ENCODE results near the gene EFNB1. TPM values are rescaled to one million over a fixed set of nuclear protein-coding genes. Genes with fewer than 3 reads are reported as not detected.

The EFNB1 gene
- total and polyA plus RNA-seq, 10 of the 15 experiments (the other 5 are each of a cell fraction or from before 2014, with no cell fraction given) = 0.02 to 1.0 (median 0.81) TPM; not detected in 1

GRCh38 chrX:68848189-68848940, 19.5 kb downstream of the EFNB1 start (continued):
- no peak for TF ChIP-seq CTCF (IDR thresholded peaks at IDR 0.05 in 2 of 3, conservative IDR thresholded peaks at IDR 0.05 in 1 of 3; ENCODE audit: control insufficient read depth in 2 of 3, extremely low read depth in 1 of 3, insufficient read depth in 1 of 3, low read depth in 3 of 3, low read length in 3 of 3)
- no peak for TF ChIP-seq BCLAF1 (IDR thresholded peaks at IDR 0.05)

- SMC1A ChIA-PET (ENCODE audit: uncharacterized antibody, unreplicated experiment) = no interaction called here
- FAIRE-seq (no peak), ATAC-seq (no peak), DNase-seq (ENCODE audit: low read depth, low spot score) (no peak)
- Histone ChIP-seq H3K4me3 (no peak overlapping the region), H3K27ac (ENCODE audit: control insufficient read depth, insufficient read depth) (no peak overlapping the region), H3K4me1 (ENCODE audit: control insufficient read depth, insufficient read depth, low read length) (no peaks in the 10 kb centered on the region), H3K4me2 (ENCODE audit: control insufficient read depth, insufficient read depth) (no peak overlapping the region), H3K79me2 (ENCODE audit: control insufficient read depth, insufficient read depth, low read length) (no peaks in the 10 kb centered on the region), H2AFZ (ENCODE audit: control insufficient read depth, low read depth, low read length) (no peak overlapping the region), H3K9me3 (replicated peaks; ENCODE audit: control insufficient read depth, insufficient read depth, low read length) (no peaks in the 10 kb centered on the region), H3K9ac (ENCODE audit: control insufficient read depth, insufficient read depth, low read length) (no peak overlapping the region), H4K20me1 (ENCODE audit: control insufficient read depth, insufficient read depth) (no peaks in the 10 kb centered on the region; the same call in 1 of the 2 replicates), H3K27me3 (replicated peaks in 1 of 2; ENCODE audit: control insufficient read depth in 2 of 2, insufficient read depth in 2 of 2, low read length in 1 of 2) (peaks cover 0 to 2% of the 10 kb centered on the region in 2 experiments; a peak in 1 of 4 replicates), H3K36me3 (ENCODE audit: control insufficient read depth in 2 of 2, insufficient read depth in 2 of 2, low read length in 1 of 2) (no peaks in the 10 kb centered on the region)
- in situ Hi-C loops (cut with MboI) (no loop called here), intact Hi-C loops (cut with micrococcal nuclease; ENCODE audit: unreplicated experiment) (no loop called here)
- CTCF ChIA-PET = interaction anchor here (0.7 kb wide), 1 partner anchor 285 kb away, joined by 3 read pairs; no protein-coding TSS in a partner anchor
- no TSS peak for BruUV-seq (replicated peaks)
- RAD21 ChIA-PET (ENCODE audit: unreplicated experiment) = no interaction called here
- WGBS (ENCODE audit: insufficient coverage, insufficient replicate concordance, low lambda C conversion rate, missing lambda C conversion rate) = 8% methylated on average over 8 of the region's 8 CpGs
- POLR2A ChIA-PET = no interaction called here
- TF ChIP-seq ATF3 (IDR thresholded peaks at IDR 0.05; ENCODE audit: borderline replicate concordance, extremely low read depth, low read depth, low read length) = no peak
- no peak for TF ChIP-seq MEF2B (IDR thresholded peaks at IDR 0.05; ENCODE audit: partially characterized antibody, poor library complexity, severe bottlenecking)
- TF ChIP-seq TCF12 (IDR thresholded peaks at IDR 0.05; ENCODE audit: low read depth, low read length) = no peak
- no peak for TF ChIP-seq ZBTB33 (IDR thresholded peaks at IDR 0.05)
- TF ChIP-seq ZNF622 (IDR thresholded peaks at IDR 0.05) = no peak
- TF ChIP-seq IRF3 (IDR thresholded peaks at IDR 0.05) = no peak
- TF ChIP-seq FOXK2 (IDR thresholded peaks at IDR 0.05) = no peak
- TF ChIP-seq NFYA (IDR thresholded peaks at IDR 0.05; ENCODE audit: borderline replicate concordance, low read depth, low read length) = no peak
- TF ChIP-seq GATAD2B (conservative IDR thresholded peaks at IDR 0.05; ENCODE audit: low read depth) = no peak
- no peak for TF ChIP-seq SUPT20H (IDR thresholded peaks at IDR 0.05; ENCODE audit: borderline replicate concordance, control insufficient read depth, low read depth, low read length)
Observed at GRCh38 chrX:68851082-68851481, 22.3 kb downstream of the EFNB1 start.
